Loucy (cell line): ENCODE results near the gene EIF3C.
"Not testable (repeated sequence)": the region's sequence is repeated elsewhere in the genome, so short reads cannot be mapped to it uniquely, and the experiment has no call there.

Experiments
- EZH2phosphoT487 ChIP-seq: fragments of 200-600 bp; IDR thresholded peaks from 2 replicates; pipeline ENCODE4 v1.6.1; 2018; ENCODE audit warnings: antibody characterized with exemption, mild to moderate bottlenecking, moderate library complexity, borderline replicate concordance
- TF ChIP-seq, protein P1 (sequence below): fragments of 200-600 bp; sonication (generic); conservative IDR thresholded peaks from 2 replicates; pipeline ENCODE4 v1.5.1; 2014; ENCODE audit warnings: mild to moderate bottlenecking, antibody characterized with exemption, low read length

- not testable (repeated sequence) for TF ChIP-seq EZH2phosphoT487
- TF ChIP-seq, protein P1, sequence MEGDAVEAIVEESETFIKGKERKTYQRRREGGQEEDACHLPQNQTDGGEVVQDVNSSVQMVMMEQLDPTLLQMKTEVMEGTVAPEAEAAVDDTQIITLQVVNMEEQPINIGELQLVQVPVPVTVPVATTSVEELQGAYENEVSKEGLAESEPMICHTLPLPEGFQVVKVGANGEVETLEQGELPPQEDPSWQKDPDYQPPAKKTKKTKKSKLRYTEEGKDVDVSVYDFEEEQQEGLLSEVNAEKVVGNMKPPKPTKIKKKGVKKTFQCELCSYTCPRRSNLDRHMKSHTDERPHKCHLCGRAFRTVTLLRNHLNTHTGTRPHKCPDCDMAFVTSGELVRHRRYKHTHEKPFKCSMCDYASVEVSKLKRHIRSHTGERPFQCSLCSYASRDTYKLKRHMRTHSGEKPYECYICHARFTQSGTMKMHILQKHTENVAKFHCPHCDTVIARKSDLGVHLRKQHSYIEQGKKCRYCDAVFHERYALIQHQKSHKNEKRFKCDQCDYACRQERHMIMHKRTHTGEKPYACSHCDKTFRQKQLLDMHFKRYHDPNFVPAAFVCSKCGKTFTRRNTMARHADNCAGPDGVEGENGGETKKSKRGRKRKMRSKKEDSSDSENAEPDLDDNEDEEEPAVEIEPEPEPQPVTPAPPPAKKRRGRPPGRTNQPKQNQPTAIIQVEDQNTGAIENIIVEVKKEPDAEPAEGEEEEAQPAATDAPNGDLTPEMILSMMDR, result not testable (repeated sequence)
Measured at GRCh38 chr16:28691722-28692121, 19.5 kb upstream of the EIF3C start.
